Fibroblast of upper back skin (primary cell): Measurements from ENCODE around the gene KIAA1586.
"Not testable (repeated sequence)": the region's sequence is repeated elsewhere in the genome, so short reads cannot be mapped to it uniquely, and the experiment has no call there.

Experiments used
- DNase-seq: peaks from one replicate; pipeline ENCODE4 v3.0.0-alpha.2; 2013

Gene KIAA1586

GRCh38 chr6:57047859-57048258 lies 1.4 kb downstream of the KIAA1586 start:
- DNase-seq = not testable (repeated sequence)

- DNase-seq = peak; percentile 17
Observed at GRCh38 chr6:57048577-57048976, 2.1 kb downstream of the KIAA1586 start.

GRCh38 chr6:57063847-57064246 lies 17.4 kb downstream of the KIAA1586 start:
- no peak for DNase-seq

GRCh38 chr6:57064809-57065208 lies 18.3 kb downstream of the KIAA1586 start:
- DNase-seq = peak; percentile 40

- peak; percentile 20 for DNase-seq
Observed at GRCh38 chr6:57068061-57068460, 21.6 kb downstream of the KIAA1586 start.

GRCh38 chr6:57069228-57069627 lies 22.7 kb downstream of the KIAA1586 start:
- no peak for DNase-seq

GRCh38 chr6:57069920-57070331 lies 23.4 kb downstream of the KIAA1586 start:
- no peak for DNase-seq

GRCh38 chr6:57072108-57072507 lies 25.6 kb downstream of the KIAA1586 start:
- DNase-seq = no peak

- no peak for DNase-seq
Observed at GRCh38 chr6:57074383-57074782, 27.9 kb downstream of the KIAA1586 start.

- peak; percentile 11 for DNase-seq
Observed at GRCh38 chr6:57075092-57075491, 28.6 kb downstream of the KIAA1586 start.

- no peak for DNase-seq
Observed at GRCh38 chr6:57078531-57079207, 32.2 kb downstream of the KIAA1586 start.

- DNase-seq = no peak
Observed at GRCh38 chr6:57085471-57085870, 39.0 kb downstream of the KIAA1586 start.

- DNase-seq = no peak
Observed at GRCh38 chr6:57086843-57087242, 40.4 kb downstream of the KIAA1586 start.

GRCh38 chr6:57087916-57088315 lies 41.4 kb downstream of the KIAA1586 start:
- DNase-seq = no peak

- DNase-seq = no peak
Observed at GRCh38 chr6:57089265-57089664, 42.8 kb downstream of the KIAA1586 start.

- peak; percentile 97 for DNase-seq
Observed at GRCh38 chr6:57089687-57090457, 43.4 kb downstream of the KIAA1586 start, which contains the start of gene ZNF451. Gene ZNF451 (plus strand): TSS chr6:57090188. CDS start chr6:57090254, 66 bp downstream.

- DNase-seq = not testable (repeated sequence)
Observed at GRCh38 chr6:57090458-57091067, 44.1 kb downstream of the KIAA1586 start.

GRCh38 chr6:57091375-57091774 lies 44.9 kb downstream of the KIAA1586 start:
- DNase-seq = not testable (repeated sequence)

GRCh38 chr6:57094689-57095088 lies 48.2 kb downstream of the KIAA1586 start:
- no peak for DNase-seq

GRCh38 chr6:57097596-57097995 lies 51.1 kb downstream of the KIAA1586 start:
- peak; percentile 35 for DNase-seq

GRCh38 chr6:57102976-57103375 lies 56.5 kb downstream of the KIAA1586 start:
- DNase-seq = peak; percentile 16

- no peak for DNase-seq
Observed at GRCh38 chr6:57104336-57104735, 57.8 kb downstream of the KIAA1586 start.
